Keratinocyte (primary cell): Measurements from ENCODE around the gene INHA. TPM values are rescaled to one million over a fixed set of nuclear protein-coding genes. Genes with fewer than 3 reads are reported as not detected.

Experiments used
- DNase-seq: peaks from one replicate; pipeline ENCODE4 v3.0.0-alpha.2; 2011; ENCODE audit warnings: low read depth, missing footprints, low spot score
- FAIRE-seq: peaks from 2 replicates; lab custom pipeline; 2011; peaks lifted over from hg19 to GRCh38; lab: Jason Lieb, UNC
- H2AFZ ChIP-seq: 2 replicates; pipeline ENCODE4 v1.6.0; 2012; ENCODE audit warnings: low read length, control low read depth, inconsistent platforms; ENCODE audit not compliant: control insufficient read depth
- H3K27ac ChIP-seq: 2 replicates; pipeline ENCODE4 v1.5.1; 2011; ENCODE audit warnings: low read length; ENCODE audit not compliant: control insufficient read depth, insufficient read depth
- H3K27me3 ChIP-seq: 3 replicates; pipeline ENCODE4 v1.6.0; 2011; ENCODE audit warnings: low read length; ENCODE audit not compliant: control insufficient read depth, insufficient read depth; ENCODE audit errors: extremely low read depth
- H3K36me3 ChIP-seq, 2 experiments: 2 replicates in 1 of 2; 3 replicates in 1 of 2; pipeline ENCODE4 v1.5.1; 2011; ENCODE audit warnings: low read length in 2 of 2, mild to moderate bottlenecking in 1 of 2; ENCODE audit not compliant: control insufficient read depth in 2 of 2, insufficient read depth in 2 of 2; ENCODE audit errors: extremely low read depth in 1 of 2
- H3K4me1 ChIP-seq: 3 replicates; pipeline ENCODE4 v1.5.1; 2011; ENCODE audit warnings: low read length; ENCODE audit not compliant: control insufficient read depth, insufficient read depth; ENCODE audit errors: extremely low read depth
- H3K4me2 ChIP-seq: 3 replicates; pipeline ENCODE4 v1.6.0; 2011; ENCODE audit warnings: low read depth, low read length; ENCODE audit not compliant: control insufficient read depth, insufficient read depth; ENCODE audit errors: extremely low read depth
- H3K4me3 ChIP-seq, 3 experiments: fragments of 200-600 bp in 1 of 3; sonication (generic) in 1 of 3; 2 replicates in 2 of 3; 3 replicates in 1 of 3; pipeline ENCODE4 v1.5.1; 2011 to 2016; ENCODE audit warnings: low read length in 3 of 3, mild to moderate bottlenecking in 3 of 3, control low read depth in 2 of 3, inconsistent platforms in 1 of 3, low read depth in 1 of 3, mixed read lengths in 1 of 3, mixed run types in 1 of 3, moderate library complexity in 1 of 3; ENCODE audit not compliant: control insufficient read depth in 2 of 3, insufficient read depth in 2 of 3; ENCODE audit errors: extremely low read depth in 1 of 3
- H3K79me2 ChIP-seq: 2 replicates; pipeline ENCODE4 v1.6.0; 2012; ENCODE audit warnings: low read length; ENCODE audit not compliant: control insufficient read depth, insufficient read depth
- H3K9ac ChIP-seq: 3 replicates; pipeline ENCODE4 v1.6.0; 2011; ENCODE audit warnings: low read length; ENCODE audit not compliant: control insufficient read depth, insufficient read depth; ENCODE audit errors: extremely low read depth
- H3K9me1 ChIP-seq: 3 replicates; pipeline ENCODE4 v1.6.0; 2011; ENCODE audit warnings: low read length; ENCODE audit not compliant: control insufficient read depth, insufficient read depth; ENCODE audit errors: extremely low read depth
- H3K9me3 ChIP-seq: 2 replicates; pipeline ENCODE4 v1.5.1; 2012; ENCODE audit warnings: low read depth, low read length; ENCODE audit not compliant: control insufficient read depth
- H4K20me1 ChIP-seq: 3 replicates; pipeline ENCODE4 v1.6.0; 2011; ENCODE audit warnings: low read length; ENCODE audit not compliant: control insufficient read depth, insufficient read depth; ENCODE audit errors: extremely low read depth
- EZH2 ChIP-seq: IDR thresholded peaks from one replicate; pipeline ENCODE4 v1.6.1; 2012; ENCODE audit warnings: inconsistent platforms, mild to moderate bottlenecking, low read length, moderate library complexity
- dilution Hi-C: fragments of 300-500 bp; cut with MboI; formaldehyde crosslinking; loops from one replicate; pipeline ENCODE4 v1.7.0; 2020; ENCODE audit warnings: low sequenced_read_pairs; ENCODE audit not compliant: extremely low pct_ligation_motif_present
- polyA plus RNA-seq, 5 experiments: library from polyadenylated mRNA; depleted of rRNA in 3 of 5; stranded (reverse) in 3 of 5; stranded (forward) in 1 of 5; unstranded in 1 of 5; fragments of >200 nt; gene quantifications; 1 replicate in 1 of 5; 2 replicates in 3 of 5; 3 replicates in 1 of 5; pipeline versions ENCODE4 v1.2.1 to v1.2.3, GENCODE V29; 2011 to 2012; ENCODE audit warnings: missing spikeins in 2 of 5, low read depth in 1 of 5, low replicate concordance in 1 of 5
- TF ChIP-seq, protein P1 (sequence below), 3 experiments: IDR thresholded peaks in 1 of 3; conservative IDR thresholded peaks in 1 of 3; optimal IDR thresholded peaks in 1 of 3; 2 replicates in 2 of 3; 3 replicates in 1 of 3; pipeline versions ENCODE3 to v1.5.1; 2011; ENCODE audit warnings: low read length in 3 of 3, mild to moderate bottlenecking in 3 of 3, moderate library complexity in 2 of 3, control low read depth in 1 of 3, inconsistent platforms in 1 of 3; ENCODE audit not compliant: insufficient read depth in 2 of 3; ENCODE audit errors: extremely low read depth in 1 of 3

INHA gene
- polyA plus RNA-seq, 1 donor (not counting 4 experiments of a cell fraction or from before 2014, with no cell fraction given): 0.18 TPM

DNA sequence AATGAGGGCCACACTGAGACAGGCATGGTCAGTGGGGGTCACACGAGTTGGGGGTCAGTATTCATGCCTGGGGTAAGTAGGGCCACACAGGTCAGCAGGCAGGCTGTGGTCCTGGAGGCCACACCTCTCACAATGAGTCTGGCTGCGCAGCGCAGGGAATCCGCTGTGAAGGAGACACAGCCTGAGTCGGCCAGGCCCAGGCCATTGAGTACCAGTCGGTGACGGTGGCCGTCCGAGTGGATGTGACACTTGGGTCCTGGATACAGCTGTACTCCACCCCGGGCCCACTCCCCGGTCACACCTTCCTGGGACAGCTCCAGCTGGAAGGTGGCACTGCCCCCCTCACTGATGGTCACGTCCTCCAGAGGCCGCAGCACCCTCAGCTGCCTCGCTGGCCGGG lies 17.8 kb upstream of the INHA start:
- dilution Hi-C loops: no loop called here
- no peak overlapping the region for H3K9ac ChIP-seq
- H3K79me2 ChIP-seq: no peaks in the 10 kb centered on the region
- no peak for FAIRE-seq
- no peak overlapping the region for H3K27ac ChIP-seq
- H3K9me3 ChIP-seq: no peaks in the 10 kb centered on the region
- peaks cover 9% of the 10 kb centered on the region for H3K27me3 ChIP-seq
- no peak overlapping the region for H3K4me2 ChIP-seq
- DNase-seq: no peak
- no peaks in the 10 kb centered on the region for H4K20me1 ChIP-seq
- H3K4me3 ChIP-seq: no peak overlapping the region
- H3K4me1 ChIP-seq: no peaks in the 10 kb centered on the region
- H2AFZ ChIP-seq: no peak overlapping the region
- H3K9me1 ChIP-seq: no peaks in the 10 kb centered on the region
- TF ChIP-seq, protein P1, sequence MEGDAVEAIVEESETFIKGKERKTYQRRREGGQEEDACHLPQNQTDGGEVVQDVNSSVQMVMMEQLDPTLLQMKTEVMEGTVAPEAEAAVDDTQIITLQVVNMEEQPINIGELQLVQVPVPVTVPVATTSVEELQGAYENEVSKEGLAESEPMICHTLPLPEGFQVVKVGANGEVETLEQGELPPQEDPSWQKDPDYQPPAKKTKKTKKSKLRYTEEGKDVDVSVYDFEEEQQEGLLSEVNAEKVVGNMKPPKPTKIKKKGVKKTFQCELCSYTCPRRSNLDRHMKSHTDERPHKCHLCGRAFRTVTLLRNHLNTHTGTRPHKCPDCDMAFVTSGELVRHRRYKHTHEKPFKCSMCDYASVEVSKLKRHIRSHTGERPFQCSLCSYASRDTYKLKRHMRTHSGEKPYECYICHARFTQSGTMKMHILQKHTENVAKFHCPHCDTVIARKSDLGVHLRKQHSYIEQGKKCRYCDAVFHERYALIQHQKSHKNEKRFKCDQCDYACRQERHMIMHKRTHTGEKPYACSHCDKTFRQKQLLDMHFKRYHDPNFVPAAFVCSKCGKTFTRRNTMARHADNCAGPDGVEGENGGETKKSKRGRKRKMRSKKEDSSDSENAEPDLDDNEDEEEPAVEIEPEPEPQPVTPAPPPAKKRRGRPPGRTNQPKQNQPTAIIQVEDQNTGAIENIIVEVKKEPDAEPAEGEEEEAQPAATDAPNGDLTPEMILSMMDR (optimal IDR thresholded peaks at IDR 0.05 in 1 of 3, IDR thresholded peaks at IDR 0.05 in 1 of 3, conservative IDR thresholded peaks at IDR 0.05 in 1 of 3; ENCODE audit: extremely low read depth in 1 of 3, insufficient read depth in 2 of 3, low read length in 3 of 3): no peak
- no peak for TF ChIP-seq EZH2
- no peaks in the 10 kb centered on the region for H3K36me3 ChIP-seq

DNA sequence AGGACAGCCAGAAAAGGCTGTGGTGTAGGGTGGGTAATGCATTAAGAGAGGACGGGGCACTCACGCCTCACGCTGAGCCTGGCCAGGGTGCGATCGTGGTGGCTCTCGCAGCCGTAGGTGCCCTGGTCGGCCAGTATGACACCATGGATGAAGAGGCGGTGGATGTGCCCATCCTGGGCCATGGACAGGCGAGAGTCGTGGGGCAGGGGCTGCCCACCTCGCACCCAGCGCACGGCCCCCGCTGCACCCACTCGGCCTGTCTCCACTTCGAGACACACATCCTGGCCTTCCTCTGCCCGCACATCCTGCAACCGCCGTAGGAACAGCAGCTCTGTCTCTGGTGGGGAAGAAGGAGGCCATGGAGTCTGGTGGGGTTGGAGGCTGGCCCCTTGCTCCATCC lies 16.2 kb upstream of the INHA start:
- DNase-seq (no peak), FAIRE-seq (no peak)
- Histone ChIP-seq H3K4me3 (no peak overlapping the region), H3K27ac (no peak overlapping the region), H4K20me1 (no peaks in the 10 kb centered on the region), H3K4me2 (no peak overlapping the region), H3K9ac (no peak overlapping the region), H3K4me1 (no peaks in the 10 kb centered on the region), H3K9me1 (no peaks in the 10 kb centered on the region), H3K36me3 (no peaks in the 10 kb centered on the region), H3K79me2 (no peaks in the 10 kb centered on the region), H2AFZ (no peak overlapping the region), H3K9me3 (no peaks in the 10 kb centered on the region), H3K27me3 (peaks cover 9% of the 10 kb centered on the region)
- dilution Hi-C loops: no loop called here
- TF ChIP-seq, protein P1 (optimal IDR thresholded peaks at IDR 0.05 in 1 of 3, IDR thresholded peaks at IDR 0.05 in 1 of 3, conservative IDR thresholded peaks at IDR 0.05 in 1 of 3; ENCODE audit: extremely low read depth in 1 of 3, insufficient read depth in 2 of 3, low read length in 3 of 3): no peak
- TF ChIP-seq EZH2: no peak
